Lower leg skin (tissue), 3 donors: ENCODE measurements around the gene CCSER1.

Experiments
- CTCF ChIP-seq, 3 donors: fragments of 450-650 bp; IDR thresholded peaks; one replicate each; pipeline ENCODE4 v1.5.1; 2016; ENCODE audit warnings: antibody characterized with exemption in 3 of 3, mild to moderate bottlenecking in 3 of 3, moderate library complexity in 2 of 3
- POLR2A ChIP-seq, 2 donors: fragments of 450-650 bp; IDR thresholded peaks; one replicate each; pipeline ENCODE4 v1.6.1; 2016 to 2017; ENCODE audit warnings: antibody characterized with exemption in 2 of 2, mild to moderate bottlenecking in 1 of 2, moderate library complexity in 1 of 2

- TF ChIP-seq CTCF (IDR thresholded peaks at IDR 0.05): no peak
- TF ChIP-seq POLR2A (IDR thresholded peaks at IDR 0.05): no peak
Measured at GRCh38 chr4:90528551-90528950, 401.4 kb downstream of the CCSER1 start.
